GM12878 (cell line): Measurements from ENCODE around the gene MAPRE2.
"Not testable (repeated sequence)": the region's sequence is repeated elsewhere in the genome, so short reads cannot be mapped to it uniquely, and the experiment has no call there.

Experiments
- ATF2 ChIP-seq: IDR thresholded peaks from 2 replicates; pipeline ENCODE4 v1.6.1; 2012; ENCODE audit warnings: low read length, inconsistent platforms
- CREB1 ChIP-seq: IDR thresholded peaks from 2 replicates; pipeline ENCODE4 v1.6.1; 2012; ENCODE audit warnings: low read depth, mild to moderate bottlenecking, inconsistent platforms
- CTCF ChIP-seq, 3 experiments: IDR thresholded peaks in 2 of 3; conservative IDR thresholded peaks in 1 of 3; 2 replicates each; pipeline ENCODE4 v1.5.1; 2011; ENCODE audit warnings: low read depth in 3 of 3, low read length in 3 of 3, mild to moderate bottlenecking in 3 of 3, control low read depth in 2 of 3, moderate library complexity in 2 of 3, inconsistent platforms in 1 of 3, mixed read lengths in 1 of 3; ENCODE audit not compliant: control insufficient read depth in 2 of 3, insufficient read depth in 1 of 3; ENCODE audit errors: extremely low read depth in 1 of 3
- GABPA ChIP-seq: IDR thresholded peaks from 2 replicates; pipeline ENCODE4 v1.6.1; 2014; ENCODE audit warnings: antibody characterized with exemption, low read depth, mild to moderate bottlenecking, inconsistent platforms
- HDAC6 ChIP-seq: fragments of 200-600 bp; sonication (generic); IDR thresholded peaks from one replicate; pipeline ENCODE4 v1.8.0; 2017; ENCODE audit warnings: antibody characterized with exemption; ENCODE audit not compliant: unreplicated experiment
- IKZF1 ChIP-seq: fragments of 450-650 bp; conservative IDR thresholded peaks from 2 replicates; pipeline ENCODE4 v1.6.1; 2017; ENCODE audit warnings: antibody characterized with exemption, mild to moderate bottlenecking
- JUND ChIP-seq: IDR thresholded peaks from 2 replicates; pipeline ENCODE4 v1.6.1; 2012; ENCODE audit warnings: low read depth, mild to moderate bottlenecking, low read length, improper control_type of control experiment, moderate library complexity
- MXI1 ChIP-seq: fragments of 150-350 bp; IDR thresholded peaks from 2 replicates; pipeline ENCODE4 v1.6.1; 2011; ENCODE audit warnings: low read depth, mild to moderate bottlenecking, inconsistent platforms, low read length, improper control_type of control experiment
- RAD21 ChIP-seq: IDR thresholded peaks from 2 replicates; pipeline ENCODE4 v1.6.1; 2011; ENCODE audit warnings: mild to moderate bottlenecking, low read depth, low read length, moderate library complexity; ENCODE audit not compliant: insufficient read depth
- RAD51 ChIP-seq: fragments of 450-650 bp; IDR thresholded peaks from 2 replicates; pipeline ENCODE4 v1.6.1; 2016; ENCODE audit warnings: moderate library complexity, mild to moderate bottlenecking, inconsistent platforms
- SRF ChIP-seq, 2 experiments: IDR thresholded peaks; 2 replicates each; pipeline ENCODE4 v1.6.1; 2011; ENCODE audit warnings: low read depth in 2 of 2, low read length in 2 of 2, mild to moderate bottlenecking in 1 of 2, moderate library complexity in 1 of 2

- not testable (repeated sequence) for TF ChIP-seq CTCF (IDR thresholded peaks at IDR 0.05 in 2 of 3, conservative IDR thresholded peaks at IDR 0.05 in 1 of 3; ENCODE audit: control insufficient read depth in 2 of 3, extremely low read depth in 1 of 3, insufficient read depth in 1 of 3, low read depth in 3 of 3, low read length in 3 of 3); RAD21; CREB1; HDAC6; GABPA; MXI1; RAD51; ATF2; IKZF1; JUND; SRF (IDR thresholded peaks at IDR 0.05; ENCODE audit: low read depth in 2 of 2, low read length in 2 of 2)
Observed at GRCh38 chr18:35170323-35170722, 129.1 kb downstream of the MAPRE2 start.
